ENCODE measurements around the gene RERE.

RERE gene

DNA sequence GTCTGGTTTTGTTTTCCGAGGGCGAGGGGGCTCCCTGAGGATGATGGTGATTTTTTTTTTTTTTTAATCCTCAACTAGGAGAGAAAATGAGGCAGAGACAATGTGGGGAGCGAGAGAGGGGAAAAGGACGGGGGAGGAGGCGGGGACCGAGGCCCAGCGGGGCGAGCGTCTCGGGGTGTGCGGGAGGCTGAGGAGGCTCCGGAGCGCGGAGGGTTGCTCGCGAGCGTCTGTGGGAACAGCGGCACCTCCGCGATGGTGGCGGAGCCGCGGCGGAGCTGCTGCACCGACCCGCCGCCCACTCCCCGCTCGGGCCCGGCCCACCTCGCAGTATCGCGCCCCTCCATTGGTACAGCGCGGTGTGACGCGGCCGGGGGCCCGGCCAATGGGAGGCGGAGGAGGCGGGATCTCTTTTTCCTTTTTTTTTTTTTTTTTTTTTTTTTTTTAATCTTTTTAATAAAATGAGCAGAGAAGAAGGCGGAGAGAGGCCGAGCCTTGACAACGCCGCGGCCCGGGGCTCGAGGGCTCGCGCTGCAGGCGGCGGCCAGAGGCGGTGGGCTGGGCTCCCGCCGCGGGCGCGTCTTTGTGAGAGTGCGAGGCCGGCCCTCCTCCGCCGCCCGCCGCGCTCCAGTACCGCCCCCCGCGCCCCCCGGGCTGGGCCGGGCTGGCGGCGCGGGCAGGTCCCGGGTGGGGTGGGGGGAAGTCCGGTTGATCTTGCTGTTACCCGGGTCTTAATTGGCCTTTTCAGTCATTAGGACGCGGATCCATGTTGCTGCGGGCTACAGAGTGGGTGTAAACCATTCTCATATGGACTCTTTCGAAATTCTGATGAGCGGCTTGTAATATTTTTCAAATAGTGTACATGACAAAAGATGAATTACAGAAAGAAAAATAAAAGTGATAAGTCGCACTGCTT is at the start of gene RERE:
Gene RERE, minus strand, starts transcription at position 229 of the 913 bp plus-strand sequence.
- DNase-seq (ENCODE audit: low read depth, low spot score): peak; percentile 84

DNA sequence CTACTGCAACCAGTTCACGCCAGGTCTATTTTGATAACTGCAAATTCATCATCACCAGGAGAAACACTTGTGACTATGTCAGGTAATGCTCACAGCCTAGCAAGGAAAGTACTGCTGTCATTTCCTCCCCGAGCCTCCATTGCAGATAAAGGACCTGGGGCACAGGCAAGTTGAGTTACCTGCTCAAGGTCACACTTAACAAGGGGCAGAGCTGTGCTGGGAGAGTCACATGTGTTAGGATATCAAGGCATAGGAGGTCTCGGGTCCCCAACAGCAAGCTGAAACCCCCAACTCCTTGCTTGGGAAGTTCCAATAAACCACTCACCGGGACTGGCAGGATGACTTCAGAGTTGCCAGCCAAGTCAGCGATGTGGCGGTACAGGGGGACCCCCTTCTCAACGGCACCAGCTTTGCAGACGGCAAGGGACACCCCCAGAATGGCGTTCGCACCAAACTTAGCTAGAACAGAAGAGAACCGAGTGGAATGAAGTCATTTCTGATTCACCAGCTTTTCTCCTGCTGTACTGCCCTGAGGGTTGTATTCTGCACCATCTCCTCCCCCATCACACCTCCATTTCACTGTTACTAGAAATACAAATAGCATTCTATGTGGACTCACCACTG is 49.5 kb upstream of the RERE start:
- DNase-seq (ENCODE audit: low read depth, low spot score): no peak

DNA sequence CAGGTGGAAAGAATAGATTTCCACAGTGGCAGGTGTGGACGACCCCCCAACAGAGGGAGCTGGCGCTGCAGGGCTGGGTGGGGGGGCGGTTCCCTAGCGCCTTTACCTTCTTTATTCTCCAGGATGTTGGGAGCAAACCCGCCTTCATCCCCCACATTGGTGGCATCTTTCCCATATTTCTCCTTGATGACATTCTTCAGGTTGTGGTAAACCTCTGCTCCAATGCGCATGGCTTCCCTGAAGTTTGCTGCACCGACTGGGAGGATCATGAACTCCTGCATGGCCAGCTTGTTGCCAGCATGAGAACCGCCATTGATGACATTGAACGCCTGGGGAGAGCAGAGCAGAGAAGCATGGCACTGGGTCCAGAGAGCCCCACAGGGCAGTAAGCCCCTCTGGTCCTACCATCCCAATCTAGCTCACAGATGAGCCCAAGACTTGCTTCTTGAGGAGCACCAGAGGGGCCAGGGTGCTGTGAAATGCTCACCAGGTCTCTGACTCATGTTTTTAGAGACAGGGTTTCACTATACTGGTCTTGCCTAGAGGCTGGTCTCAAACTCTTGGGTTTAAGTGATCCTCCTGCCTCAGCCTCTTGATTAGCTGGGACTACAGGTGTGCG is 48.8 kb upstream of the RERE start:
- DNase-seq (ENCODE audit: low read depth, low spot score): no peak

DNA sequence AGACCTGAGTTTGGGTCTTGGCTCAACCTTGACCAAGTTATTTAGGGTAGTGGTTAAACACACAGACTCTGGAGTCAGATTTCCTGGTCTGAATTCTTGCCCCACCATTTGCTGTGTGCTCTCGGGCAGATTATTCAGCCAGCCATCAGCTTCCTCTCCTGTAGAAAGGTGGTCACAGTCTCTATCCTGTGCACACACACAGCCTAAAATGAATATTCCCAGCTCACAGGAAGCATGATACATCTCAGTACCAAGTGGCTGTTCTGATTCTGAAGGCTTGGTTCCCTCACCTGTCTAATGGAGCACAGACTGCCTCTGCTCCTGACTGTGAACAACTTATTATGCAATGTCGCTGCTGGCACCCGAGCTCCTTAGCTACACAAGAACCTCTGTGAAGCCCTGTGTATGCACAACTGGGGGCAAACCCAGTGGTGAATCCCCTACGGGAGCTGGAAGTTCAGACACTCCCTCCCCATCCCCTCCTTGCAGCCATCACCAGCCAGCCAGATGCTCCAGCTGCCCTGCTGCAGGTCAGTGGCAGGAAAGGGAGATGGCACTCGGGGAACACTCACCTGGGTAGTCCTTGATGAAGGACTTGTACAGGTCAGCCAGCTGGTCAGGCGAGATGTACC is 47.4 kb upstream of the RERE start:
- DNase-seq (ENCODE audit: low read depth, low spot score): no peak

DNA sequence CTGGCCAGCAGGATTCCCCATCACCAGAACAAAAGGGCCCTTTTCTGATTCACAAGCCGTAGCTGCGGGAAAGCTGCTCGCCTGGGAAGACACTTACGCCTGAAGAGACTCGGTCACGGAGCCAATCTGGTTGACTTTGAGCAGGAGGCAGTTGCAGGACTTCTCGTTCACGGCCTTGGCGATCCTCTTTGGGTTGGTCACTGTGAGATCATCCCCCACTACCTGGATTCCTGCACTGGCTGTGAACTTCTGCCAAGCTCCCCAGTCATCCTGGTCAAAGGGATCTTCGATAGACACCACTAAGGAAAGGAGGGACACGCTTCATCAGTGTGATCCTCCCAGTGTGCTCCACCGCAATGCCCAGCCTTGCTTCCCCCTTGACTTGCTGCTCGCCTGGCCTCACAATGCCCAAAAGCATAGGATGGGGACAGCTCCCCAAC is 46.4 kb upstream of the RERE start:
- no peak for DNase-seq (ENCODE audit: low read depth, low spot score)

DNA sequence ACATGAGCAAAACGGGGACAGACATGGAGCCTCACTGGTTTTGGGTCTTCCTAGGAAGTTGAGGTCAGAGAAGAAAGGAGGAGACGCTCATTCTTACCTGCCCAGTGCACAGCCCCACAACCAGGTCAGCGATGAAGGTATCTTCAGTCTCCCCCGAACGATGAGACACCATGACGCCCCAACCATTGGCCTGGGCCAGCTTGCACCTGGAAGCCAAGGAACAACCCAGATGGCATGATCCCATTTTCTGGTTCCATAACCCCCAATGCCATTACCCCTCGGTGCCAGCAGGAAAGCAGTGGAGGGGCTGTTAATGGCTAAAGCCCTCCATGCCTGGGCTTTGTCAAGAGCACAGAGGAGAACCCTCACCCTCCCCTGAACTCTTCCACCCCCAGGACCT is 45.7 kb upstream of the RERE start:
- no peak for DNase-seq (ENCODE audit: low read depth, low spot score)

DNA sequence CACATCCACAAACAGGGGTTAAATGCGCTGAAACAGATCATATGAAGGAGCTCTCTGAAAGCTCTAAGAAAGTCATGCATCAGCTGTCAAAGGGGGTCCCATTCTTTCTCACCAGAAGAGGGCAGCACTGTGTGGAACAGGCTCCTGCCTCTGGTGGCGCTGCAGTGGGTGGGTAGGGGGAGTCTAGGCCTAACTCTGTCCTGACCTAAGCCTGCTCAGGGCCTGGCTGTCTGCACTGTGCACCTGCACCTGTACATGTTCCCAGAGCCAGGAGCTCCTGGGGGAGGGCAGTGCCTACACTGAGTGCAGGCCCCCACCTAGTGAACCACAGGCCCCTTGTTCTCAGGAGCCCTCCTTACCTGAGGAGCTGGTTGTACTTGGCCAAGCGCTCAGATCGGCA is 45.1 kb upstream of the RERE start:
- no peak for DNase-seq (ENCODE audit: low read depth, low spot score)

DNA sequence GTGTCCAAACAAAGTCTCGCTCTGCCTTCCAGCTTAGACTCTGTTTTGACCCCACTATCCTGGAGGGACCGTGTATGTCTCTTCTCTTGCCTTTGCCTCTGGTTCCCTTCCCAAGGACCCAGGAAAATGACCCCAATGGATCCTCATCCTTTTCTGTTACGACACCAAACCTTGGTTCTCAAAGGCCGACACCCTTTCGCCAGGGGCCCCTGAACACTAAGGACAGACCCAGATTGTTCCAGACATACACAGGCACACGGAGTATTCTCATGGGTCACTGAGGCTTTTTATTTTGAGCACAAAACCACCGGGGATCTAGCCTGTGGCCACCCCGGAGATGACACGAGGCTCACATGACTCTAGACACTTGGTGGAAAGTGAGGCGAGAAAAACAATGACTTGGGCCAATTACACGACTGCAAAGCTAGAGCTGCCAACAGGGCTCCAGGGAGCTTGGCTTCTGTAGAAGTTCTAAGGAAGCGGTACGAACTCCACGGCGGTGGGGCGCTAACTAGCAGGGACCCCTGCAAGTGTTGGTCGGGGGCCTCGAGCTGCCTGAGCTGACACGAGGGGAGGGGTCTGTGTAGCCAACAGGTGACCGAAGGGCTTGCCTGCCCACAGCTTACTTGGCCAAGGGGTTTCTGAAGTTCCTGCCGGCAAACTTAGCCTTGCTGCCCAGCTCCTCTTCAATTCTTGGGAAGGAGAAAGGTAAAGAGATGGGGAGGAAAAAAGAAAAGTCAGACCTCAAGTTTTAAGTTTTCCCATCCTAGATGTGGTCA is 43.5 kb upstream of the RERE start:
- DNase-seq (ENCODE audit: low read depth, low spot score): no peak

DNA sequence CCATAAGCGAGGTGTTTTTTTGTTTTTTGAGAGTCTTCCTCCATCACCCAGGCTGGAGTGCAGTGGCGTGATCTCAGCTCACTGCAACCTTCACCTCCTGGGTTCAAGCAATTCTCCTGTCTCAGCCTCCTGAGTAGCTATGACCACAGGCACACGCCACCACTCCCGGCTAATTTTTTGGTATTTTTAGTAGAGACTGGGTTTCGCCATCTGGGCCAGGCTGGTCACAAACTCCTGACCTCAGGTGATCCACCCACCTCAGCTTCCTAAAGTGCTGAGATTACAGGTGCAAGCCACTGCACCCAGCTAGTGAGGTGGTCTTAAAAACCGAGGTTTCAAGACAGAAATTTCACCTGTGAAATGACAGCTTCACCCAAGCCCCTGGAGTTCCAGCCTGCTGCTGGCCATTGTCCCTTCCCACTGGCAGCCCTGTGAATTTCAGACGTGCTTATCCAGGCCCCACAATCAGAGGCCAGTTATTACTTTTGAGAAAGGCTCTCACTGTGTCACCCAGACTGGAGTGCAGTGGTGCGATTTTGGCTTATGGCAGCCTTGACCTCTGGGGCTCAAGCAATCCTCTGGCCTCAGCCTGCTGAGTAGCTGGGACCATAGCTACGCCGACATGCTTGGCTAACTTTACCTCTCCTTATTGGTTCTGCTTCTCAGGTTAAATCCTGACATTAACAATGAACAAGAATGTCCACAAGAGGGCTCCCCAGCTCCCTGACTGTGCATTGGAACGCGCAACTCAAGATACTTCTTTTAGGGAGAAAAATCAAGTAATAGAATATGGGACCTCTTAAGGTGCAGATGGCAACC is 41.7 kb upstream of the RERE start:
- no peak for DNase-seq (ENCODE audit: low read depth, low spot score)

DNA sequence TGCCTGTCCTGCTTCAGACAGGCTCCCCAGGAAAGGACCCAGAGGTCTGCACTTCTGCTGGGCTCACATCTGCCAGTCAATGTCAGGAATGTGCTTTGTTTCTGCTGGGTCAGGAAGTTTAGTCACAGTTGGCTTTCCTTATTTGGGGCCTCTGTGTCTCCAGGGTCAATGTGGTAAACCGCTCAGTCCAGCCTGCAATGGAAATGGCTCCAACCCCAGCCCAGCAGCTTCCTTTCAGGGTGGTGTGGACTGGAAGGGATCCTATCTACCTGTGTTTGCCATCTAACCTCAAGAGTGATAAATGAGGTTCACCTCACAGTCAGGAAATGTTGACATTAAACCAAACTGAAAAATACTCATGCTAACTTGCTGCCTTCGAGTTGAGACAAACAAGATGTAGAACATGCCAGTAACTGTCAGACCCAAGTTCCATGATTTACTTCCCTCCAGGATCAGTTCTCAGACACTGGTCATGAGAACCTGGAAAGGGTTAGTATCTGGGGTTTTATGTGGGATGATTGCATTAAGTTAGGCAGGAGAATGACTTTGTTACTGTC is 40.8 kb upstream of the RERE start:
- peak; percentile 68 for DNase-seq (ENCODE audit: low read depth, low spot score)

DNA sequence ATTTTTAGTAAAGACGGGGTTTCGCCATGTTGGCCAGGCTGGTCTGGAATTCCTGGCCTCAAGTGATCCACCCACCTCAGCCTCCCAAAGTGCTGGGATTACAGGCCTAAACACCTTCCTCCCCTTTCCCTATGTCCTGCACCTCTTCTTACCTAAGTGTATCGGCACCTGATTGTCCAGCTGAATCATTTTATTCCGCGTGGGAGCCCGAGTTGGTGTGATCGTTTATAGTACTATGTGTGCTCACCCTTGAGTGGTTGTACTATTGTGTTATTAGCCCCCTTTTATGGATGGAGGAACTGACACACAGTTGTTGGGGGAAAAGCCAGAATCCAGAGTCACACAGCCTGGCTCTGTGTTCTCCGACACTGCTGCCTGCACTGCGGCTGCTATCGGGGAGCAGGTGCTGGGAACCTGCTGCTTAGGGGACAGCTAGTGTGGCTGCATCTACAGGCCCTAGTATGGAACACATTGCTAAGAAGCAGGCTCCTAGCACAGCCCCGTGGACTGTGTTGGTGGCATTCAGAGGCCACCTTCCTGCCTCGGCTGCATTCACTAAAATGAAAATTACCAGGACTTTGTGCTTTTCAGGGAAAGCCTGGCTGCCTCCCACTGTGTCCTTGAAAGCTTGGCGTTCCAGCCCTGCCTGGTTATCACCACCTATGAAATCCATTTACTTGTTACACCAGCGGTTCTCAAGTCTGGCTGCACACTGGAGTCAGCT is 39.4 kb upstream of the RERE start:
- DNase-seq (ENCODE audit: low read depth, low spot score): no peak

DNA sequence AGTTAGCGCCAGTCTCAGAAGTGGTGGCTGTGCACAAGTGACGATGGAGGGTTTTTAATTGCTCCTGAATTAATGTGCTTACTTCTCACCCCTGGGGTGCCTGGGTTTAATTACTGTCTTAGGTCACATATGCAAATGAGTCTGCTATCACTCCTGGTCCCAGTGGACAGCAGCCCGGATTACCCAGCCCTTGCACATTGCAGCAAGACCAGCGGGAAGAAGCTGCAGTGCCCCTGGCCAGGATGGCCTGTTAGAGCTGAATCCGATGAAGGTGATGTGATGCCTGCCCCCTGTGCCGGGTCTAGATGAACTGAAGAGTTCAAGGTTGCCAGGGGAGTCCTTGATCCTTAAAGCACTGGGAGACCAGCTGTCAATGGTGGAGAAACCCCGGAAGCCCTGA is 36.8 kb upstream of the RERE start:
- DNase-seq (ENCODE audit: low read depth, low spot score): no peak

DNA sequence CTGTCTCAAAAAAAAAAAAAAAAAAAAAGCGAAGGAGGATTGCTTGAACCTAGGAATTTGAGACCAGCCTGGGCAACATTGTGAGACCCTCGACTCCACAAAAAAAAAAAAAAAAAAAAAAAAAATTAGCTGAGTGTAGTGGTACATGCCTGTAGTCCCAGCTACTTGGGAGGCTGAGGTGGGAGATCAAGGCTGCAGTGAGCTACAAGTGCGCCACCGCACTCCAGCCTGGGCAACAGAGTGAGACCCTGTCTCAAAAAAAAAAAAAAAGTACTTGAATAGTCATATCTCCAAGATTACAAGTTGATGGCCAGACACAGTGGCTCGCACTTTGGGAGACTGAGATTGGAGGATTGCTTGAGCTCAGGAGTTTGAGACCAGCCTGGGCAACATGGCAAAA is 33.6 kb upstream of the RERE start:
- DNase-seq (ENCODE audit: low read depth, low spot score): no peak

DNA sequence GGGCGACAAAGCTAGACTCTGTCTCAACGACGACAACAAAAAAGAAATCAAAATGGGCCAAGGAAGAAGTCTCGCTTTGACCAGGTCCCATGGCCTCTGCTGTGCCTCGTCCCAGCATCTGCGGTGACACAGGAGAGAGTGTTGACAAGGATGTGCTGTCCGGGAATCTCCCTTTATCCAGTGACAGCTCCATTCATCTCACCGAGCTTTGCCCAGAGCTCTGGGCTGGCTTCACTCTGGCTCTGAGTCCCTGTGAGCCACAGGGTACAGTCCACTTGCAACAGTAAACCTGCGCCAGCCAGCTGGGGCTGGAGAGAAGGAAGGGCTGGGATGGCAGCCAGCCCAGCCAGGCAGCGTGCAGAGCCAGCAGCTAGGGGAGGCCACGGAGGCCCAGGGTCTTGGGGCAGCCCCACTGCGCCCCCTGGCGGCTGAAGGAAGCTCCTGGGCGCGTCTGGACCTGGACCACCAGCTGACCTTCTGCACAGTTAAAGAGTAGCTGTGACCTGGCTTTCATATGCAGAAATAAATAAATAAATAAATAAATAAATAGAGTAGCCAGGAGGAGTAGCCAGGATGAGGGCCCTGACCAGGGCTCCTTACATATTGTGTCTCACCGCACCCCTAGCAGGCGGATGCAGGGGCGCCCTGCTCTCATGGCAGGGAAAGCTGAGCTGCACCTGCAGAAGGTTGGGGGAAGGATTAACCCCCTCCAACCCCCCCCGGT is 31.4 kb upstream of the RERE start:
- peak; percentile 82 for DNase-seq (ENCODE audit: low read depth, low spot score)

DNA sequence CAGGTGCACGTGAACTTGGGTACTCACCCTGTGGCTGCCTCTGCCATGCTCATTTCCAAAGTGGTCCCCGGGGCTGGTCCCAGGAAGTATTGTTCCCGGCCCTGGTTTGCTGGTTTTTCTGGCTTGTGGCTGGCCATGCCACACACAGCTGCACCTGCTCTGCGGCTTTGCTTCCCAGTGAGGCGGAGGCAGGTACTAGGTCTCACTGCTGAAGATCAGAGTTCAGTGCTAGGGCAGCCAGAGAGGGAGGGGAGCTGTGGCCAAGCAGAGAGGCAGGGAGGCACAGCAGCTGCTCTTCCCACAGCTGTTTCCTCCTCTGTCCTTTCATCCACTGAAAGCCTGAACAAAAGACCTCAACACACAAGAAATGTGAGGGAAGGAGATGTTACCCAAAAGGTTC is 30.6 kb upstream of the RERE start:
- DNase-seq (ENCODE audit: low read depth, low spot score): no peak

DNA sequence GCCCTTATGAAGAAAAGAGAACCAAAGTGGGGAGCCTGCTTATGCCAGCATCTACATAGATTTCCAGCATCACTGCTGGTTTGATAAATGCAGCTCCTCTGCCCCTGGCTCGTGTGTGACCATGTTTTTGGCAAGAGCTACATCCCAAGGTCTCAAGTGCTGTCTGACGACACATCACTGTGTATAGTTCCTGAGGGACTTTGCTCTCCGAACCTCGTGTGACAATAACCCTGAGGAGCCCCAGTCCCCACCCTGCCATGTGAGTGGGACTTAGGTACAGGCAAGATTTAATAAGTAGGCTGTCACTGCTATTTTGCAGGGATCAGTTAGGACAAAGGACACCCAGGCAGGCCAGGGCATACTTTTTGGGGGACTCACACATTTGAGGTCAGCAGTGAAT is 28.8 kb upstream of the RERE start:
- no peak for DNase-seq (ENCODE audit: low read depth, low spot score)

DNA sequence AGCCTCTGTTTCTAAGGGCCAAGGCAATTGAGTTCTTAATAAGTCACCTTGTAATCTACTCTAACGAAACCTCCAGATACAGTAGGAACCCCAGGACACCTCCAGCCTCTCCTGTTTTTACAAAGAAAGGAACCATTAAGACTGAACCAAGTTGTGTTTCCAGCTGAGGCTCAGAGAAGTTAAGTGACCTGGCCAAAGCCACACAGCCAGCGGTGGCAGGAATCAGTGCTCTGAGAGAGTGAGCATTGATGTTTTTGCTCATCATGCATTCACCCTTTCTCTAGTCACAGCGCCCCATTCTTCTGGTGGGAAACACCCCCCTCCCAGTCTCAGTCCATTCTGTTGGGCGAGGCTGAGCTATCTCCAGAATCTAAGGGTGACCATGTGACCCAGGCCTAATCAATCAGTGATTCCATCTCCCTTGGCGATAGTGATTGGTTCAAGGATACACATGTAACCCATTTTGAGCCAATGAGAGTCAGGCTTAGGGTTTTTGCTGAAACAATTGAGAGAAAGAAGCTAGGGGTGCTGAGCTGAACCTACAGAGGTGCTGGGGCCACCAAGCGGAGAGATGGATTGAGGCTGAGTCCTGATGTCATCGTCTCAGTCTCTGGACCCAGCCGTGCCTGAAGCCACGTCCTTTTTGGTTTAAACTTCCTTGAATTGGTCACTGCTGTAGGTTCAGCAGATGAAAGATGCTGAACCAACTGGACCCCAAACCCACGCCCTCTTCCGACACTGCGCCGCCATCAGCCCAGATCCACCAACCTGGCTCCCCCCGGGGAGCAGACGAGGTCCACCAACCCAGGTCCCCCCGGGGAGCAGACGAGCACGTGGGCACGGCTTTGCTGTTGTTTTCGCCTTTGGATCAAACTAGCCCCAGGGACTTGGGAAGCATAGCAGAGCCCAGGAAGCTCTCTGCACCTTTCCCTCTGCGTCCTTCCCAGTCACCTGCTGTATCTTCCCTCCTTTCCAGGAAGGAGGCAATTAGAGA is 28.0 kb upstream of the RERE start:
- no peak for DNase-seq (ENCODE audit: low read depth, low spot score)
